Measurements from ENCODE around the gene MAP1B.
"Not testable (repeated sequence)": the region's sequence is repeated elsewhere in the genome, so short reads cannot be mapped to it uniquely, and the experiment has no call there.

Gene MAP1B

GRCh38 chr5:72166070-72166979 is 59.0 kb downstream of the MAP1B start:
- DNase-seq, result no peak

DNA sequence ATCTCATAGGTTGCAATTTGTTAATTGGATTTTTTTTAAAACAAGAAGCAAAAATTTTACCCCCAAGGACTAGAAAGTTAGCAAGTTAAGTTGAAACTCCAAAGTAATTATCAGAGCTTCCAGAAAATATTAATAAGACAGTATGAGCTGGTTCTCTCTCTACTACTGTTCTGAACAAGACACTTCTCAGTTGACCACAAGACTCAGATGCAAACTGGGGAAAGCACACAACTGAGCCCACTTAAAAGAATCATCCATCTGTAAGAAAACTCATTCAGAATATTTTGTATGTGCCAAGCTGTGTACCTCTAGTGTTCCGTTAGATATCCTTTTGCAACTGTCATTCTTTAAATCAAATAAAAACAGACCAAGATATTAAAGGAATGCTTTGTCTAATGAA is 60.0 kb downstream of the MAP1B start:
- DNase-seq, result no peak

DNA sequence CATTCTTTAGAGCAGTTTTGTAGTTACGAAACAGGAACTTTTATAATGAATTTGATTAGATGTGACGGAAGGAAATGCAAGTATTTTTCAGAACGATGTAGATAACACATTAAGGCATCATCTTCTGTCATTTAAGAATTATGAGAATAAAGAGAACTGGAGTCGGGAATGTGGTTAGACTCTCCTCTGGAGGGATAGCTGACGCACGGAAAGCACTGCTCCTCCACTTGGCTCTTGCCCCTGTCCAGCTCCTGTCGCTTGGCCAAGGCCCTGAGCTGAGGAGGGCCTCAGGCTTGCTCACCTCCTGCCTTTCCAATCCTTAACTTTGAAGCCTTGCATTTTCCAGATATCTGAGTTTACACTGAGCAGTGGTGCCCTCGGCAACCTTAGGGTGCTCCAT is 60.5 kb downstream of the MAP1B start:
- DNase-seq, result no peak

DNA sequence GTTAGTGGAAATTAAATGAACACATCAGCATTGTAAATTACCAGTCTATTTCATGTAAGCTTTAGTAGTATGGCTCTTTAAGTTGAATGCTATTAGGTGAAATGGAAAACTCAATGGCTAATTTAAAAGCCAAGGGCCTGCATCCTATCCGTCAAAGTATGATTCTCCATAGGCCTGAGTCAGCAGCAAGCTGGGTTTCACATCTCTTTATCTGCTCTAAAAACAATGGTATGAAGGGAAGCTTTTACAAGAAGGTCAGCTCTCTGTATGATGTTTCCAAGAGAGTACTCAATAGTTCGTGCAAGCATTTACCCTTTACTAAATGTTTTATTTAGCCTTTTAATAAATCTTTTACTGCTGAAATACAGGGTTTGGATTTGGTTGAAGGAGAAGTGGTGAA is 62.8 kb downstream of the MAP1B start:
- no peak for DNase-seq

DNA sequence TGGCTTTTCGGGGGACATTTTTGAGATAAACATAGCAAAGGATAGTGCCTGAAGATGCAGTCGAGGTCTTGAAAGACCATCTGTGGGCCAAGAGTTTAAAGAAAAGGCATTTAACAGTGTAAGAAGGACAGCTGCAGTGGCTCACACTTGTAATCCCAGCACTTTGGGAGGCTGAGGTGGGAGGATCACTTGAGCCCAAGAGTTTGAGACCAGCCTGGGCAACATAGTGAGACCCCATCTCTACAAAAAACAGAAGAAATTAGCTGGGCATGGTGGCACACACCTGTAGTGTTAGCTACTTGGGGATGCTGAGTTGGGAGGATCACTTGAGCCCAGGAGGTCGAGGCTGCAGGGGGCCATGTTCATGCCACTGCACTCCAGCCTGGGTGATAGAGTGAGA is 63.9 kb downstream of the MAP1B start:
- not testable (repeated sequence) for DNase-seq

- DNase-seq, result no peak
These were observed 64.4 kb downstream of the MAP1B start for GRCh38 chr5:72171667-72172066.

- DNase-seq, result no peak
These were observed 65.5 kb downstream of the MAP1B start for GRCh38 chr5:72172786-72173185.

GRCh38 chr5:72177538-72177937 is 70.3 kb downstream of the MAP1B start:
- no peak for DNase-seq

DNA sequence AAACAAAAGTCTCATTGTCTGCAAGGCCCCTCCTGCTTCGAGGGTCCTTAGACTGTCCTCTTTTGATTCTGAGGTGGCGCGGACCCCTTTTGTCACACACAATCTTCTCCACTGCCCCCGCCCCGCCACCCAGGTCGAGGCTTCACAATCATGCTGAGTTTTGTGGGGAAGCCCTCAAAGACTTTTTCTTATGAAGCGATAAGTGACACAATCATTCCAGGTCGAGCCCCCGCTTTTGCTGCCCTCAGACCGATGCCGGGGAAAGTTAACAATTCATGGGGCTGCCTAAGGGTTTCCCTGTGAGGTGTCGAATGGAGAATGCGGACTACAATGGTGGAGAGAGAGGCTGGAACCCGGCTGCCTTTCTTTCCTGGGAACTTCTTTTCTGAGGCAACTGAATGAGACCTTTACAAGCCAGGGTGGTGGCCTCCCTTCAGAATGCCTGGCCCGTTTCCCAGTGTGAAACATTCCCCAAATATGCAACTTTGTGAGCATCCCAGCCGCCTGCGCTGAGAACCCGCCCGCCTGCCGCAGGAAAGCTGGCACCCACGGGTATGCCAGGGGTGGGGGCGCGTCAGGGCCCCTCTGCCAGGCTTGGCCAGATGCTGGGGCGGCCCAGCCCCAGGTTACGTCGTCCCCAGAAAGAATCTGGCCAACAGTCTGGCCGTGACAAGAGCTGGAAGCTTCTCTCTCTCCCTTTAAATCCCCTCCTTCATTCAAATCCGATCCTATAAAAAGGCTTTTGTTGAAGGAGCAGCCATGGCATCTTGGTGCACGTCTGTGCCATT is 71.9 kb downstream of the MAP1B start:
- DNase-seq, result no peak

DNA sequence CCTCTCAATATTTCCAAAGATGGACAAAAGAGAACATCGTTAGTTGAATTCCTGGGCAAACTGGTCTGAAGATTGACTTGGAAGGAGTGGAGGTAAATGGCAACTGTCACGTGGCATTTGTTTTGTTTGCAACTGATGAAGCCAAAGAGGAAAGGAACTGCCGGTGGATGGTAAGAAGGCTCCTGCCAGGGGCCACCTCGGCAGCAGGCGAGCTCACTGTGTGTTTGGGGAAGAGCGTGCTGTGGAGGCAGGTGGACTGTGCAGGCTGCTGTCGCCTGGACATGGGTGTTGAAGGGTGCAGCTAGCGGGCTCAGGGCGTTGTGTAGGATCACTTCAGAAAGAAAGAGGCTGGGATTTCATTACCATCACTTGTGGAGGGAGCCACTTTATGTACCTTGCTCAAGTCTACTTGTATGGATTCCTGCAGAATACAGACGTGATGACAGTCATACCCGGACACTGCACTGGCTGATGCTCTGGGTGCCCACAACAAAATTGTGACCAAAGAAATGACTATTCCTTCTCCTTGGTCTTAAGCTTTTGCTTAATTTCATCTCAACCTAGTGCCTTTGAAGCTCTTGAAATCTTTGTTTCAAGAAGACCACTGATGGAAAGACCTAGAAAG is 72.7 kb downstream of the MAP1B start:
- DNase-seq, result no peak

DNA sequence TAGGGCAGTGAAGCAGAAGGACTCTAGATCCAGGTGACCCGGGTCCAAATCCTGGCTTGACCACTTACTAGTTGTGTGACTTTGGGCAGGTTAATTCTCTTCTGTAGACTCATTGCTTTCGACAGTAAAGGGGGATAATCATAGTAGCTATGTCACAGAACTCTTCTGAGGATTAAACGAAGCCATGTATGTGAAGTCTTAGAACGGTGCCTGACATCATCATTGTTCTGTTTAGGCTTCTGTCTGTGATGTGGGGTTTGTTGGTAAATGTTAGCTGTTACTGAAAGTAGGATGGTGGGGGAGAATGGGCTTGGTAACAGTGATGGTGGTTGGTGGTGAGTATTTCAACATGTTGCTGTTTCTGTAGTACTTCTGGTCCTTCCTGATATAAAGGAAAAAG is 73.7 kb downstream of the MAP1B start:
- no peak for DNase-seq

- no peak for DNase-seq
These were observed 75.4 kb downstream of the MAP1B start for GRCh38 chr5:72182686-72183085.

DNA sequence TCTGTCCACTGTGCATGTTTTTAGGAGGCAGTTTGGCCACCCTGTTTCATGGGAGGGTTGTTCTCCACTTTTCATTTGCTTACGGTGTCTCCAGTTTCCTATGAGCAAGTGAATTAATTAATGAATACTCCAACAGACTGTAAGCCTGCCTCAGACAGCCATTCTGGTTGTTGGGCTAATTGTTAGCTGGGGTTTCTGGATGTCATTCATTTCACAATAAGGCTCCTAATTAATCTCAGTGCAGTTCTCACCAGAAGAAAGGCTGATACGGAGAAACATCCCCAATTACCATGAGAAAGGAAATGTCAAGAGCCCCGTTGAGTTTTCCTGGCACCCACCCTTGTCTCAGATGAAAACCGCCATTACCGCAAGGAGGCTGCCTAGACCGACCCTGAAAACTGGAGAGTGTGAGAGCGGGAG is 75.8 kb downstream of the MAP1B start:
- DNase-seq, result no peak

- no peak for DNase-seq
These were observed 77.1 kb downstream of the MAP1B start for GRCh38 chr5:72184408-72184807.

DNA sequence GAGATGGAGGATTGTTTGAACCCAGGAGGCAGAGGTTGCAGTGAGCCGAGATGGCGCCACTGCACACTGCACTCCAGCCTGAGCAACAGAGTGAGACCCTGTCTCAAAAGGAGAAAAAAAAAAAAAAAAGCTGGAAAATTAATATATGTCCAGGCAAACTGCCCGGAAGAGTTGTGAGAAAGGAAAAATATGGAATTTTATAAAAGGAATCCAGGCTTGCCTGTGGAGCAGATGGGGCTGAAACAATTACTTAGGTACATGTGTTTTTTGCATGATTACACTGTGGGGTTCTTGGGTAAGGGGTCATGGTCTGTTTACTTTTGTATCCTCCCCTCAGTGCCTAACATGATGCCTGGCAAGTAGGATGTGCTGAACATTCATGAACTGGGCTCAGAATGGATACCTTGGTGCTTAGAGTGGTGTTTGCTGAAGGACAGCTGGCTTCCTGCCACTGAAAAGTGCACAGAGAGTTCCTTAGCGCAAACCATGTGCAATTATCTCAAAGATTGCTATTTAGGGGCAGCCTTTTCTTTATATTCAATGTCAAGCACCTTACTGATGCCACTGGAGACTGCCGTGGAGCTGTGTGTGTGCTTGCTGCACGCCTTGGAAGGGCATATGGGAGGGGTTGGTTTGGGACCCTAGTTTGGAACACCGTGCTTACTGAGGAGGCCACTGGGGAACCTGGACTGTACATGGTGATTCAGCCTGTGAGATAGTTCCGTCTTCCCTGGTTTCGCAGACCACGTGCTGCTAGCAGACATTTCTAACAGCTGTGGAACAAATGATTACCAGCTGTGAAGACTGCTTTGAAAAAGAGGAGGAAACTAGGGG is 78.4 kb downstream of the MAP1B start:
- no peak for DNase-seq

DNA sequence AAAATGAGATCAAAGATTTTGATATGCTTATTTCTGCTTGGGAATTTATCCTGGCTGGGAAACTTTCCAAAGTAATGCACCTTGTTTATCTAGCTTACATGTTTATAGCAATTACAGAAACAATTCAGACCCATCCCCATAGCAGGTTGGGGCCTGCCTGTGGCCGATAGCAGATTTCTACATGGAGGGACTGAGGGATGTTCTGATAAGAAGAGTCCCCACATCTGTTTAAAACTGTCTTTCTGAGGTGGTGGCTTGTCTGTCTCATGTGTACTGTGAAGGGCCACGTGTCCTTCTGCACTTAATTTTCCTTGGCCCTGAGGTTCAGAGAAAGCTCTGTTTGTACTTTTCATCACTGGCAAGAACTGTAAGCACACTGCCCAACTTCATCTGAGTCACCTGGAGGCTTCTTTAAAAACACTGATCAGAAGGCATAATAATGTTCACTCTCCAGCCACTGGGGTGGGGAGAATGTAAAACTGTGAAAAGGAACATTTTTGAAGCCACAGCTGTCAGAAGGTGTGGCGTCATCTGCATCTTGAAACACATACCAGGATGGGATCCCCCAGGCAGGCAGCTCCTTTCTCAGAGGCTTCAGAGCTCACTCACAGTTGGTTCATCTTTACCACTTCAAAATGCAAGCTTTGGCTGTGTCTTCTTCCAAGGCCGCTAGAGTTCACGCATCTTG is 80.3 kb downstream of the MAP1B start:
- DNase-seq, result no peak

DNA sequence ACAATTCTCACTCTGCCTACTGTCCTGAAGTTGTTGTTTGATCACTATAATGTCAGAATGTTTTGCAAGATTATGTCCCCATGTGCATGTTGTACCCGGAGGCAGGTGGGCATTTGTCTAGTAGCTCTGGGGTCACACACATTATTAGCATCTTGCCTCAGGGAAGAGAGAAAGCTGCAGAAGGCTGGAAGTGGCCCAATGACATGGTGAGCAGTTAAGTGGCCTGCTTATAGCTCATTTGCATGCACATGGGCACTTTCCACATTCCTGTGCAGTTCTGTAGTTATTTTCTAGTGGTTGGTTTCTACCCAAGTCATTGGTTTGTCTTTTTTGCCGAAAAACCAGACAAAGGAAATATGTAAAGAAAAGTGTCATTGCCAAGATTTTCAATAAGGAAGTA is 80.9 kb downstream of the MAP1B start:
- no peak for DNase-seq

DNA sequence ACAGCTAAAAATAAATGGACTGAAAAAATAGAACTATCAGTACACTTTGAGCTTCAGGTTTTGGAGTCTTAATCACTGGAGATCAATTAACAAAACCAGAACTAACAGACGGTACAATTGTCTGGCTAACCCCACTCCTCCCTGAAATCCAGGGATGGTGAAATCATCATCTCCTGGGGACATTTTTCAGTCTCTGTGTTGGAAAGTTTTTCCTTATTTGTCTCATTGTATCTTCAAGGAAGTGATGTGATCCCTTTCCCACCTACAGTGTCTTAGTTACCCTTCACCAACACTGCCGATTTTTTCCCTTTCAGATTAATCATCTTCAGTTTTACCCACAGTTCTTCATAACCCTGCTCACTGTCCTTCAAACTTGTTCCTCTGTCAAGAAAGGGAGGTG is 81.9 kb downstream of the MAP1B start:
- no peak for DNase-seq

DNA sequence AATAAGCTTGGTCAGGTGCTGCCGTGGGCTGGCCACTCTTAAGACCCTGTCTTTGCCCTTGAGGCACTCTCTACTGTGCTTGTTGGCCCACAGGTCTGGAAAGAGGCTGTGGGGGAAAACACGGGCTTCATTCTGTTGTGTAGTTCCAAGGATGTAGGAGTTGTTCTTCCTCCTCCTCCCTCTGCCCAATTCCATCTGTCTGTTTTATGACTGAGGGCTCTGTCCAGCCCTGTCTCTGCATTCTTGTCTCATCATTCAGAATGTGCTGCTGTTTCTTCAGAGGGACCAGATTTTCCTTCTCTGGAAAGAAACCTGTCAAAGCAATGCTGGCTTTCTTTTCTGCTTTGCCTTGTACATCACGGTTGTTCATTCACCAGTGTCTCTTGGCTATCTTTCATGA is 84.1 kb downstream of the MAP1B start:
- no peak for DNase-seq

DNA sequence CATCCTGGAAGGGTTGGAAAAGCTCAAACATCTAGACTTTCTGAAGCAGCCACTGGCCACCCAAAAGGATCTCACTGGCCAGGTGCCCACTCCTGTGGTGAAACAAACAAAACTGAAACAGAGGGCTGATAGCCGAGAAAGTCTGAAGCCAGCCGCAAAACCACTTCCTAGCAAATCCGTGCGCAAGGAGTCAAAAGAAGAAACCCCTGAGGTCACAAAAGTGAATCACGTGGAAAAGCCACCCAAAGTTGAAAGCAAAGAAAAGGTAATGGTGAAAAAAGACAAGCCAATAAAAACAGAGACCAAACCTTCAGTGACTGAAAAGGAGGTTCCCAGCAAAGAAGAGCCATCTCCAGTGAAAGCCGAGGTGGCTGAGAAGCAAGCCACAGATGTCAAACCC is 87.6 kb downstream of the MAP1B start:
- peak; percentile 66 for DNase-seq

DNA sequence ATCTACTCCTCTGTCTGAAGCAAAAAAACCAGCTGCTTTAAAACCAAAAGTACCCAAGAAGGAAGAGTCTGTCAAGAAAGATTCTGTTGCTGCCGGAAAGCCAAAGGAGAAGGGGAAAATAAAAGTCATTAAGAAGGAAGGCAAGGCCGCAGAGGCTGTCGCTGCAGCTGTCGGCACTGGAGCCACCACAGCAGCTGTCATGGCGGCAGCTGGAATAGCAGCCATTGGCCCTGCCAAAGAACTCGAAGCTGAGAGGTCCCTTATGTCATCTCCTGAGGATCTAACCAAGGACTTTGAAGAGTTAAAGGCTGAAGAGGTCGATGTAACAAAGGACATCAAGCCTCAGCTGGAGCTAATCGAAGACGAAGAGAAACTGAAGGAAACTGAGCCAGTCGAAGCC is 88.3 kb downstream of the MAP1B start:
- no peak for DNase-seq

- DNase-seq, result no peak
These were observed 90.1 kb downstream of the MAP1B start for GRCh38 chr5:72197393-72197792.
